Measurements from ENCODE around the gene PRR14L. TPM values are rescaled to one million over a fixed set of nuclear protein-coding genes. Genes with fewer than 3 reads are reported as not detected.
"Not testable (repeated sequence)": the region's sequence is repeated elsewhere in the genome, so short reads cannot be mapped to it uniquely, and the experiment has no call there.

Gene PRR14L
- total and polyA plus RNA-seq, 10 donors, result 3.9 to 65.4 (median 41.3) TPM

DNA sequence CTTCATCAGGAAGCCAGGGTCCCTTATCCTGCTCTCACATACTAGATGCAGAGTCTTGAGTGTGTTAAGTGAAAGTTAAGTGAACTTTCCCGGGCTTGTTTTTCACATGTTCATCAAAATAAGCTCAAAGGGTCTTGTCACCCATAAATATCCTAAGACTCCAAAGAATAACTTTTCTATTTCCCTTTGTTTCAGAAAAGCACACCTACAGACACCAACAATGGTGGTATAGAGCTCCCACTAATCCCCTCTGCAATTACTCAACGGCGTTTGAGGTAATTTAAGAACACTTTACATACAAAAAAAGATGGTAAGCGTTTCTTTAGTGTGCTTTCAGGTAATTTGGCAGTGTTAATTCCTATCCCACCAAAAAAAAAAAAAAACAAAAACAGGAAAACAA is 2.5 kb downstream of the PRR14L start:
- Histone ChIP-seq H3K36me3 (peaks cover 0 to 34% (median 0%) of the 10 kb centered on the region in 6 donors), H3K4me1 (peaks cover 28 to 92% (median 57%) of the 10 kb centered on the region in 6 donors), H3K27me3 (replicated peaks in 1 of 7) (no peaks in the 10 kb centered on the region), H3K4me3 (no peak overlapping the region), H3K9me3 (no peaks in the 10 kb centered on the region), H3K27ac (no peak overlapping the region)
- intact Hi-C loops (cut with DNase I; ENCODE audit: low total_unique reads), result loop anchor here (10.0 kb wide), 1 partner anchor 83 kb away; the partner anchor contains the start of gene PISD
- no peak for DNase-seq
- whole genome bisulfite sequencing, 5 donors, result 79 to 87% (median 85%) methylated on average over 4 of the region's 4 CpGs
- TF ChIP-seq, protein P1, sequence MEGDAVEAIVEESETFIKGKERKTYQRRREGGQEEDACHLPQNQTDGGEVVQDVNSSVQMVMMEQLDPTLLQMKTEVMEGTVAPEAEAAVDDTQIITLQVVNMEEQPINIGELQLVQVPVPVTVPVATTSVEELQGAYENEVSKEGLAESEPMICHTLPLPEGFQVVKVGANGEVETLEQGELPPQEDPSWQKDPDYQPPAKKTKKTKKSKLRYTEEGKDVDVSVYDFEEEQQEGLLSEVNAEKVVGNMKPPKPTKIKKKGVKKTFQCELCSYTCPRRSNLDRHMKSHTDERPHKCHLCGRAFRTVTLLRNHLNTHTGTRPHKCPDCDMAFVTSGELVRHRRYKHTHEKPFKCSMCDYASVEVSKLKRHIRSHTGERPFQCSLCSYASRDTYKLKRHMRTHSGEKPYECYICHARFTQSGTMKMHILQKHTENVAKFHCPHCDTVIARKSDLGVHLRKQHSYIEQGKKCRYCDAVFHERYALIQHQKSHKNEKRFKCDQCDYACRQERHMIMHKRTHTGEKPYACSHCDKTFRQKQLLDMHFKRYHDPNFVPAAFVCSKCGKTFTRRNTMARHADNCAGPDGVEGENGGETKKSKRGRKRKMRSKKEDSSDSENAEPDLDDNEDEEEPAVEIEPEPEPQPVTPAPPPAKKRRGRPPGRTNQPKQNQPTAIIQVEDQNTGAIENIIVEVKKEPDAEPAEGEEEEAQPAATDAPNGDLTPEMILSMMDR (IDR thresholded peaks at IDR 0.05 in 8 of 11, conservative IDR thresholded peaks at IDR 0.05 in 3 of 11), result no peak
- no peak for TF ChIP-seq POLR2A (IDR thresholded peaks at IDR 0.05)
- no peak for TF ChIP-seq POLR2AphosphoS5 (IDR thresholded peaks at IDR 0.05)

DNA sequence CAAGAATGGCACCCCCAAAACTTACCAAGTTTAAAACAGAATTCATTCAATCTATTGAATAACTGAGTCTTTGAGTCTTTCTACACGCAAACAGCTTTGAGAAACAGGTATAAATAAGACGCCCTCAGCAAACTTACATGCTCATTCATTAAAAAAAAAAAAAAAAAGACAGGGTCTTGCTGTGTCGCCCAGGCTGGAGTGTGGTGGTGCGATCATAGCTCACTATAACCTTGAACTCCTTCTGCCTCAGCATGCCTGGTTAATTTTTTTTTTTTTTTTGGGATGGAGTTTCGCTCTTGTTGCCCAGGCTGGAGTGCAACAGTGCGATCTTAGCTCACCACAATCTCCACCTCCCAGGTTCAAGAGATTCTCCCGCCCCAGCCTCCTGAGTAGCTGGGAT is 6.1 kb downstream of the PRR14L start:
- WGBS, 5 donors, result 84 to 97% (median 95%) methylated on average over 7 of the region's 7 CpGs
- no peaks in the 10 kb centered on the region for H3K9me3 ChIP-seq
- H3K4me3 ChIP-seq, result no peak overlapping the region
- H3K36me3 ChIP-seq, result peaks cover 0 to 68% (median 6%) of the 10 kb centered on the region in 6 donors
- no peak for DNase-seq
- intact Hi-C loops (cut with DNase I; ENCODE audit: low total_unique reads), result loop anchor here (10.0 kb wide), 1 partner anchor 79 kb away; the partner anchor contains the start of gene PISD
- H3K4me1 ChIP-seq, result peaks cover 11 to 95% (median 47%) of the 10 kb centered on the region in 6 donors
- peak overlapping the region in 3 of 8 donors; percentile 27 to 52 (median 41) for H3K27ac ChIP-seq
- H3K27me3 ChIP-seq (replicated peaks in 1 of 7), result no peaks in the 10 kb centered on the region
- TF ChIP-seq POLR2AphosphoS5 (IDR thresholded peaks at IDR 0.05) (no peak), POLR2A (IDR thresholded peaks at IDR 0.05) (no peak)
- TF ChIP-seq, protein P1 (IDR thresholded peaks at IDR 0.05 in 8 of 11, conservative IDR thresholded peaks at IDR 0.05 in 3 of 11), result no peak

DNA sequence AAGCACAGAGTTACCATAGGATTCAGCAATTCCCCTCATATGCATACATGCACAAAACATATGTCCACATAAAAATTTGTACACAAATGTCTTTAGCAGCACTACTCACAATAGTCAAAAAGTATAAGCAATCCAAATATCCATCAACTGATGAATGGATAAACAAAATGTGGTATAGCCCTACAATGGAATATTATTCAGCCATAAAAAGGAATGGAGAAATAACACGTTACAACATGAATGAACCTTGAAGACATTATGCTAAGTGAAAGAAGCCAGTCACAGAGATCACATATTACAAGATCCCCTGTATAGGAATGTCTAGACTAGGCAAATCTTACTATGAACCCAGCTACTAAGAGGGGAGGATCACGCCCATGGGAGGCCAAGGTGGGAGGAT is 7.2 kb downstream of the PRR14L start:
- TF ChIP-seq POLR2AphosphoS5 (IDR thresholded peaks at IDR 0.05) (no peak), POLR2A (IDR thresholded peaks at IDR 0.05) (no peak)
- TF ChIP-seq, protein P1 (IDR thresholded peaks at IDR 0.05 in 8 of 11, conservative IDR thresholded peaks at IDR 0.05 in 3 of 11), result no peak
- Histone ChIP-seq H3K4me3 (no peak overlapping the region), H3K36me3 (peaks cover 0 to 77% (median 9%) of the 10 kb centered on the region in 6 donors), H3K27ac (peak overlapping the region in 2 of 8 donors; percentile 41 to 52), H3K4me1 (peaks cover 0 to 95% (median 44%) of the 10 kb centered on the region in 6 donors), H3K27me3 (replicated peaks in 1 of 7) (no peaks in the 10 kb centered on the region), H3K9me3 (no peaks in the 10 kb centered on the region)
- 94 to 99% (median 97%) methylated on average over 2 of the region's 2 CpGs for WGBS, 5 donors
- intact Hi-C loops (cut with DNase I; ENCODE audit: low total_unique reads), result loop anchor here (10.0 kb wide), 1 partner anchor 78 kb away; the partner anchor contains the start of gene PISD
- no peak for DNase-seq

DNA sequence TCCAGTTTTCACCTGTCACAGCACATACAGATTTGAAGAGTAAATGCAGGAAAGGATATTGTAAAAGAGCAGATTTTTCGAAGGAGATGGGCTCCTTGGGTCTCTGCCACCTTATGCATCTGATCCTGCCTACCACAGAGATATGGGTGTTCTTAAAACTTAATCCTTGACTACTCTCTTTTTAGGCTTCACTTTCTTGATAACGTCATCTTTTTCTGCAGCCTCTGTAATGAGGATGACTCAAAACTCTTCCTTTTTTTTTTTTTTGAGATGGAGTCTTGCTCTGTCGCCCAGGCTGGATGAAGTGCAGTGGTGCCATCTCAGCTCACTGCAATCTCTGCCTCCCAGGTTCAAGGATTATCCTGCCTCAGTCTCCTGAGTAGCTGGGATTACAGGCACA is 7.8 kb downstream of the PRR14L start:
- H3K4me3 ChIP-seq, result no peak overlapping the region
- intact Hi-C loops (cut with DNase I; ENCODE audit: low total_unique reads), result loop anchor here (10.0 kb wide), 1 partner anchor 77 kb away; the partner anchor contains the start of gene PISD
- peaks cover 0 to 77% (median 9%) of the 10 kb centered on the region in 6 donors for H3K36me3 ChIP-seq
- peaks cover 0 to 95% (median 41%) of the 10 kb centered on the region in 6 donors for H3K4me1 ChIP-seq
- no peaks in the 10 kb centered on the region for H3K27me3 ChIP-seq (replicated peaks in 1 of 7)
- TF ChIP-seq POLR2AphosphoS5 (IDR thresholded peaks at IDR 0.05) (no peak), POLR2A (IDR thresholded peaks at IDR 0.05) (no peak)
- TF ChIP-seq, protein P1 (IDR thresholded peaks at IDR 0.05 in 8 of 11, conservative IDR thresholded peaks at IDR 0.05 in 3 of 11), result no peak
- peak overlapping the region in 1 of 8 donors; percentile 48 for H3K27ac ChIP-seq
- DNase-seq, result no peak
- WGBS, 5 donors, result 67 to 90% (median 71%) methylated on average over 3 of the region's 3 CpGs
- H3K9me3 ChIP-seq, result no peaks in the 10 kb centered on the region

DNA sequence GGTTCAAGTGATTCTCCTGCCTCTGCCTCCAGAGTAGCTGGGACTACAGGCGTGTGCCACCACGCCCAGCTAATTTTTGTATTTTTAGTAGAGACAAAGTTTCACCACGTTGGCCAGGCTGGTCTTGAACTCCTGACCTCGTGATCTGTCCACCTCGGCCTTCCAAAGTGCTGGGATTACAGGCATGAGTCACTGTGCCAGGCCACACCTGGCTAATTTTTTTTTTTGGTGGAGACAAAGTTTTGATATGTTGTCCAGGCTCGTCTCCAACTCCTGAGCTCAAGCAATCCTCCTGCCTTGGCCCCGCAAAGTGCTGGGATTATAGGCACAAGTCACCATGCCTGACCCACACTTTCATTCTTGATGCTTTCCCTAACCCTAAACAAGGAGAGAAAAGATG is 9.6 kb downstream of the PRR14L start:
- intact Hi-C loops (cut with DNase I; ENCODE audit: low total_unique reads), result loop anchor here (10.0 kb wide), 1 partner anchor 76 kb away; the partner anchor contains the start of gene PISD
- H3K4me3 ChIP-seq; DNase-seq; H3K27me3 ChIP-seq (replicated peaks in 1 of 7); H3K9me3 ChIP-seq: not testable (repeated sequence)
- WGBS, 5 donors, result 83 to 92% (median 90%) methylated on average over 7 of the region's 7 CpGs
- peaks cover 0 to 80% (median 14%) of the 10 kb centered on the region in 6 donors for H3K36me3 ChIP-seq
- peaks cover 0 to 80% (median 35%) of the 10 kb centered on the region in 6 donors for H3K4me1 ChIP-seq
- peak overlapping the region in 4 of 8 donors; percentile 9 to 48 (median 24) for H3K27ac ChIP-seq
